CD4-positive, alpha-beta T cell (primary cell): ENCODE measurements around the gene WDFY4. TPM values are rescaled to one million over a fixed set of nuclear protein-coding genes. Genes with fewer than 3 reads are reported as not detected.

ENCODE experiments used
- ATAC-seq: fragments of 200-7000 bp; cut with Tn5 transposase; one replicate; pipeline ENCODE4 v1.10.0; 2022; ENCODE audit warnings: mild to moderate bottlenecking; ENCODE audit not compliant: poor library complexity
- CTCF ChIA-PET: fragments of 350-600 bp; sonication (Branson Sonifier 250); formaldehyde crosslinking; loops from one replicate; lab custom pipeline; 2021; ENCODE audit warnings: antibody characterized with exemption, inconsistent platforms; lab: Charles Lee
- POLR2A ChIA-PET: fragments of 350-600 bp; sonication (Branson Sonifier 250); formaldehyde crosslinking; loops from one replicate; lab custom pipeline; 2021; ENCODE audit warnings: antibody characterized with exemption, inconsistent platforms; lab: Charles Lee
- DNase-seq, 14 experiments: peaks; one replicate each; pipeline ENCODE4 v3.0.0-alpha.2; 2013 to 2020; ENCODE audit warnings: mixed read lengths in 2 of 14
- H3K27ac ChIP-seq, 2 donors: one replicate each; pipeline versions ENCODE4 v1.5.1 to v1.7.0; 2013; ENCODE audit warnings: low read length in 2 of 2, low read depth in 1 of 2, mild to moderate bottlenecking in 1 of 2
- H3K27me3 ChIP-seq, 2 experiments: 1 replicate in 1 of 2; 2 replicates in 1 of 2; pipeline versions ENCODE4 v1.6.1 to v1.7.0; 2013; ENCODE audit warnings: low read length in 2 of 2, control low read depth in 1 of 2, mild to moderate bottlenecking in 1 of 2, moderate library complexity in 1 of 2; ENCODE audit not compliant: insufficient read depth in 2 of 2, control insufficient read depth in 1 of 2
- H3K36me3 ChIP-seq: one replicate; pipeline ENCODE4 v1.6.1; 2013; ENCODE audit warnings: low read length, control low read depth; ENCODE audit not compliant: insufficient read depth
- H3K4me1 ChIP-seq: one replicate; pipeline ENCODE4 v1.6.1; 2013; ENCODE audit warnings: low read length, control low read depth; ENCODE audit not compliant: insufficient read depth
- H3K4me3 ChIP-seq: one replicate; pipeline ENCODE4 v1.5.1; 2013; ENCODE audit warnings: mild to moderate bottlenecking, low read length, moderate library complexity
- H3K9me3 ChIP-seq, 2 experiments: 1 replicate in 1 of 2; 2 replicates in 1 of 2; pipeline versions ENCODE4 v1.6.1 to v1.7.0; 2013; ENCODE audit warnings: low read length in 2 of 2, mild to moderate bottlenecking in 2 of 2, control low read depth in 1 of 2, moderate library complexity in 1 of 2; ENCODE audit not compliant: control insufficient read depth in 1 of 2, insufficient read depth in 1 of 2
- H3K27ac Mint-ChIP-seq: one replicate; pipeline ENCODE4 v1.8.0; 2020; ENCODE audit warnings: mixed read lengths
- H3K27me3 Mint-ChIP-seq: one replicate; pipeline ENCODE4 v1.8.0; 2021; ENCODE audit warnings: mixed read lengths
- H3K36me3 Mint-ChIP-seq: one replicate; pipeline ENCODE4 v1.8.0; 2021; ENCODE audit warnings: low read depth, mixed read lengths
- H3K4me1 Mint-ChIP-seq: one replicate; pipeline ENCODE4 v1.8.0; 2021; ENCODE audit warnings: low read depth, mixed read lengths
- H3K4me3 Mint-ChIP-seq: one replicate; pipeline ENCODE4 v1.8.0; 2020; ENCODE audit warnings: mild to moderate bottlenecking, mixed read lengths
- H3K9me3 Mint-ChIP-seq: one replicate; pipeline ENCODE4 v1.8.0; 2020; ENCODE audit warnings: mixed read lengths
- CTCF ChIP-seq: fragments of 200-600 bp; IDR thresholded peaks from one replicate; pipeline ENCODE4 v1.8.0; 2022; ENCODE audit warnings: antibody characterized with exemption, mild to moderate bottlenecking
- intact Hi-C, 2 experiments: fragments of 100-400 bp; cut with DNase I in 1 of 2; cut with micrococcal nuclease in 1 of 2; formaldehyde crosslinking; loops; one replicate each; pipeline versions ENCODE4 v1.15.1 to v1.9.0; 2023 to 2025; cut with DNase I, micrococcal nuclease
- total RNA-seq, 174 experiments: library from RNA in 2 of 174; stranded (reverse) in 2 of 174; gene quantifications; one replicate each; pipeline ENCODE4 v1.2.3 and lab custom pipeline; 2021 to 2026

WDFY4 gene
- total RNA-seq, 2 experiments from 2014 or later, result 1.3 to 2.5 TPM

- Histone ChIP-seq H3K27me3 (peaks cover 0 to 4% of the 10 kb centered on the region in 2 experiments), H3K4me3 (no peak overlapping the region), H3K36me3 (no peaks in the 10 kb centered on the region), H3K9me3 (no peaks in the 10 kb centered on the region), H3K4me1 (no peaks in the 10 kb centered on the region), H3K27ac (no peak overlapping the region)
- ChIA-PET POLR2A (no interaction called here), CTCF (no interaction called here)
- ATAC-seq (no peak), DNase-seq (no peak)
- no peak overlapping the region for H3K27ac Mint-ChIP-seq
- intact Hi-C loops, result no loop called here
- no peaks in the 10 kb centered on the region for H3K27me3 Mint-ChIP-seq
- no peaks in the 10 kb centered on the region for H3K36me3 Mint-ChIP-seq
- no peaks in the 10 kb centered on the region for H3K9me3 Mint-ChIP-seq
- no peak overlapping the region for H3K4me3 Mint-ChIP-seq
- no peak for TF ChIP-seq CTCF
- no peaks in the 10 kb centered on the region for H3K4me1 Mint-ChIP-seq
Observed at GRCh38 chr10:48704156-48704555, 19.5 kb downstream of the WDFY4 start.

DNA sequence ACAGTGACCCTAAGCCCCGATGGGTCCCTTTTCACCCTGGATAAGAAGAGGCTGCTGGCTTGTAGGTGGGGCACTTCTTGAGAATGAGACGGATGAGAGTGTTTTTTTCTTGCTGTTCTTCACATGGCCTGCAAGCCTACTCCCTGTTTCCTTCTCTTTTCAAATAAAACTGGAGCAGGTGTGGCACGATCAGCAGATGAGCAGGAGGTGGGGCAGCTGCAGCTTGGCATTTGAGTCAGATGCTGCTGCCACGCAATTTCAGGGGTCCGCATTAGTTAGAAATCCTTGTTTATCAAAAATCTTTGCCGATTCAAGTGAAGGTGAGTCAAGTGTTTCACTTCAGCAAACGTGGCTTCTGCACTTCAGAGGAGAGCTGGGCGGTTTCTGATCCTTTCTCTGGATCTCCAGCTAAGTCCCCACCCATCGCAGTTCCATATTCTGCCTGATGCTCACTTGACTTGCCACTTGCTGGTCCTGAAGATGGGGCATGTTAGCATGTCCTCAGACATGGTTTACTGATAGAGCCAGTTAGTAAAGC is 20.8 kb downstream of the WDFY4 start:
- Histone ChIP-seq H3K4me1 (no peaks in the 10 kb centered on the region), H3K9me3 (no peaks in the 10 kb centered on the region), H3K36me3 (no peaks in the 10 kb centered on the region), H3K27me3 (peaks cover 0 to 4% of the 10 kb centered on the region in 2 experiments), H3K4me3 (no peak overlapping the region), H3K27ac (no peak overlapping the region)
- no peak overlapping the region for H3K4me3 Mint-ChIP-seq
- H3K4me1 Mint-ChIP-seq, result no peaks in the 10 kb centered on the region
- no peak for ATAC-seq
- no peak for DNase-seq
- ChIA-PET POLR2A (no interaction called here), CTCF (no interaction called here)
- no peaks in the 10 kb centered on the region for H3K36me3 Mint-ChIP-seq
- peaks cover 4% of the 10 kb centered on the region for H3K27me3 Mint-ChIP-seq
- intact Hi-C loops, result no loop called here
- no peak for TF ChIP-seq CTCF
- H3K9me3 Mint-ChIP-seq, result no peaks in the 10 kb centered on the region
- no peak overlapping the region for H3K27ac Mint-ChIP-seq

DNA sequence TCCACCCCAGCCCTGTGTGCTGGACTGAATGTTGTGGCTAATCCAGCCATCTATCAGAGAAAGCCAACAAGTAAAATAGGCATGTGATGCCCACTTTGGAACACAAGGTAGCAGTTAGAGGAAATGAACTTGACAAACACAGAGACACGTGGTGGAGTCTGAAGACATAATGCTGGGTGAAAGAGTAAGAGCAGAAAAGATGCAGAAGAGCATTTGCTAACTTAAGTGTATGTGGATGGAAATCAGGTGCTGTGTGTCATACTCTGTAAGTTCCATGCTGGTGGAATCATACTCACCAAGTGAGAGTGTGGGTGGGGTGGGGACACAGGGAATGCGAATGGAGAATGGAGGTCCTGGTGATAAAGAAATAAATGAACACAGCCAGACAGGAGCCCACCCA is 22.8 kb downstream of the WDFY4 start:
- Histone ChIP-seq H3K4me1 (no peaks in the 10 kb centered on the region), H3K4me3 (no peak overlapping the region), H3K27ac (no peak overlapping the region), H3K27me3 (peaks cover 0 to 4% of the 10 kb centered on the region in 2 experiments), H3K36me3 (no peaks in the 10 kb centered on the region), H3K9me3 (no peaks in the 10 kb centered on the region)
- no peaks in the 10 kb centered on the region for H3K4me1 Mint-ChIP-seq
- TF ChIP-seq CTCF, result no peak
- POLR2A ChIA-PET, result no interaction called here
- intact Hi-C loops, result no loop called here
- ATAC-seq, result no peak
- no peak for DNase-seq
- CTCF ChIA-PET, result no interaction called here
- H3K36me3 Mint-ChIP-seq, result no peaks in the 10 kb centered on the region
- no peak overlapping the region for H3K27ac Mint-ChIP-seq
- H3K4me3 Mint-ChIP-seq, result no peak overlapping the region
- H3K27me3 Mint-ChIP-seq, result peaks cover 4% of the 10 kb centered on the region
- H3K9me3 Mint-ChIP-seq, result no peaks in the 10 kb centered on the region
